ENCODE data around the gene OPCML. TPM values are rescaled to one million over a fixed set of nuclear protein-coding genes. Genes with fewer than 3 reads are reported as not detected.

The OPCML gene
- total RNA-seq, 2 donors from 2014 or later, result 0.04 TPM; not detected in 1

GRCh38 chr11:133408936-133409335, 123.4 kb downstream of the OPCML start:
- no peak for DNase-seq (ENCODE audit: low spot score)
- TF ChIP-seq CTCF (IDR thresholded peaks at IDR 0.05), result no peak
- H3K9me3 ChIP-seq, result no peaks in the 10 kb centered on the region

GRCh38 chr11:133408402-133408801, 123.9 kb downstream of the OPCML start:
- H3K36me3 ChIP-seq, result no peaks in the 10 kb centered on the region
- H3K27me3 ChIP-seq, result no peaks in the 10 kb centered on the region
- H3K27ac ChIP-seq, result no peak overlapping the region
- no peaks in the 10 kb centered on the region for H3K9me3 ChIP-seq
- no peak overlapping the region for H3K4me3 ChIP-seq
- H3K4me1 ChIP-seq, result no peaks in the 10 kb centered on the region
- DNase-seq (ENCODE audit: low spot score), result no peak
- TF ChIP-seq CTCF (IDR thresholded peaks at IDR 0.05), result no peak

More at GRCh38 chr11:133408936-133409335, 123.4 kb downstream of the OPCML start:
- Histone ChIP-seq H3K4me3 (no peak overlapping the region), H3K36me3 (no peaks in the 10 kb centered on the region), H3K4me1 (no peaks in the 10 kb centered on the region), H3K27ac (no peak overlapping the region), H3K27me3 (no peaks in the 10 kb centered on the region)

GRCh38 chr11:133406489-133406888, 125.8 kb downstream of the OPCML start:
- Histone ChIP-seq H3K9me3 (no peaks in the 10 kb centered on the region), H3K4me3 (no peak overlapping the region), H3K36me3 (no peaks in the 10 kb centered on the region), H3K27ac (no peak overlapping the region), H3K4me1 (no peaks in the 10 kb centered on the region), H3K27me3 (no peaks in the 10 kb centered on the region)
- no peak for DNase-seq (ENCODE audit: low spot score)
- no peak for TF ChIP-seq CTCF (IDR thresholded peaks at IDR 0.05)

- no peak for TF ChIP-seq CTCF (IDR thresholded peaks at IDR 0.05)
- H3K4me3 ChIP-seq, result no peak overlapping the region
- H3K27ac ChIP-seq, result no peak overlapping the region
- H3K9me3 ChIP-seq, result no peaks in the 10 kb centered on the region
- DNase-seq (ENCODE audit: low spot score), result no peak
- H3K27me3 ChIP-seq, result no peaks in the 10 kb centered on the region
- H3K36me3 ChIP-seq, result no peaks in the 10 kb centered on the region
- peaks cover 0 to 15% of the 10 kb centered on the region in 2 donors for H3K4me1 ChIP-seq
Measured at GRCh38 chr11:133403900-133404299, 128.4 kb downstream of the OPCML start.

- Histone ChIP-seq H3K27ac (no peak overlapping the region), H3K36me3 (no peaks in the 10 kb centered on the region), H3K9me3 (no peaks in the 10 kb centered on the region), H3K4me1 (peaks cover 0 to 15% of the 10 kb centered on the region in 2 donors), H3K27me3 (no peaks in the 10 kb centered on the region), H3K4me3 (no peak overlapping the region)
- DNase-seq (ENCODE audit: low spot score), result no peak
- TF ChIP-seq CTCF (IDR thresholded peaks at IDR 0.05), result no peak
Measured at GRCh38 chr11:133402551-133402950, 129.8 kb downstream of the OPCML start.

GRCh38 chr11:133399855-133400625, 132.3 kb downstream of the OPCML start:
- TF ChIP-seq CTCF (IDR thresholded peaks at IDR 0.05), result no peak
- Histone ChIP-seq H3K27ac (no peak overlapping the region), H3K27me3 (no peaks in the 10 kb centered on the region), H3K9me3 (no peaks in the 10 kb centered on the region), H3K4me1 (peaks cover 0 to 15% of the 10 kb centered on the region in 2 donors), H3K36me3 (no peaks in the 10 kb centered on the region), H3K4me3 (no peak overlapping the region)
- no peak for DNase-seq (ENCODE audit: low spot score)
